Fibroblast of skin of right quadriceps (primary cell): Measurements from ENCODE around the gene TCF7L1.
"Not testable (repeated sequence)": the region's sequence is repeated elsewhere in the genome, so short reads cannot be mapped to it uniquely, and the experiment has no call there.

ENCODE experiments used
- DNase-seq: peaks from one replicate; pipeline ENCODE4 v3.0.0-alpha.2; 2013

The TCF7L1 gene

DNA sequence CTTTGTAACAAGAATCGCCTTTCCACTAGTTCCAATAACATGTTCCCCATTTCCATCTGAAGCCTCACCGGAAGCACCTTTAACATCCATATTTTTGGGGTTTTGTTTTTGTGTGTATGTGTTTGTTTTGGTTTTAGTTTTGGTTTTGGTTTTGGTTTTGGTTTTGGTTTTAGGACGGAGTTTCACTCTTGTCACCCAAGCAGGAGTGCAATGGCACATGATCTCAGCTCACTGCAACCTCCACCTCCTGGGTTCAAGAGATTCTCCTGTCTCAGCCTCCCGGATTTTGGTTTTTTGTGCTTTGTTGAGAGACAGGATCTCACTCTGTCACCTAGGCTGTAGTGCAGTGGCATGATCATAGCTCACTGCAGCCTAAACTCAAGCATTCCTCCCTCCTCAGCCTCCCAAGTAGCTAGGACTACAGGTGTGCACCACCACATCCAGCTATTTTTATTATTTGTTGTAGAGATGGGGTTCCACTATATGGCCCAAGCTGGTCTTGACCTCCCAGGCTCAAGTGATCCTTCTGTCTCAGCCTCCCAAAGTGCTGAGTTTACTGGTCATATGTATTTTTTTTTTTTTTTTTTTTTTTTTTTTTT is 158.3 kb downstream of the TCF7L1 start:
- DNase-seq, result no peak

- no peak for DNase-seq
Observed at GRCh38 chr2:85302121-85302520, 168.9 kb downstream of the TCF7L1 start.

DNA sequence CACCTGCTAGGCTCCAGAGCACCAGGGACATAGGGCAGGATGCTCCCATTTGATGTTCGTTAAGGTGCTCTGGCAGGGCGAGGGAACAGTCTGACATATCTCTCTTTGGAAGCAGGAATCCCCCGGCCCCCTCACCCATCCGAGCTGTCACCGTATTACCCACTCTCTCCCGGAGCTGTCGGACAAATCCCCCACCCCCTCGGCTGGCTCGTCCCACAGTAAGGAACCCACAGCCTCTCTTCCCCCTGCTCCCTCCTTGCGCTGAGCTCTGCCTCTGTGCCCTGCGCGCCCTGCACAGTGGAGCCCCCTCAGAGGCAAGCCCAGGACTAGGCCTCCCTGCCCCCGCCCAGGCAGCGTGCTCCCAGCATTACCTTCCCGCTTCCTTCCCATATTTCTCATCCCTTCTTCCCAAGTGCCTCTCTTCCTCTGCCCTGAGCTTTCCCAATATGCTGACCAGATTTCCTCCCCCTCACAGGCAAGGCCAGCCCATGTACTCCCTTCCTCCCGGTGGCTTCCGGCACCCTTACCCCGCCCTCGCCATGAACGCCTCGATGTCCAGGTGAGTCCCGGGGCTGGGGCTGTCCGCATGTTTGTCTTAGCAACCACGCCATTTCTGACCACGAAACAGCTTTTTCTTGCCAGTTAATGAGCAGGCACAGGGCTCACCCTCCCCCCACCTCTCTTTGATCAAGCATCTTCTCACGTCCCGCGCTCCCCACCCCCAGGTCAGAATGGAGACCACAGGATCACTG is 170.8 kb downstream of the TCF7L1 start:
- DNase-seq, result no peak

DNA sequence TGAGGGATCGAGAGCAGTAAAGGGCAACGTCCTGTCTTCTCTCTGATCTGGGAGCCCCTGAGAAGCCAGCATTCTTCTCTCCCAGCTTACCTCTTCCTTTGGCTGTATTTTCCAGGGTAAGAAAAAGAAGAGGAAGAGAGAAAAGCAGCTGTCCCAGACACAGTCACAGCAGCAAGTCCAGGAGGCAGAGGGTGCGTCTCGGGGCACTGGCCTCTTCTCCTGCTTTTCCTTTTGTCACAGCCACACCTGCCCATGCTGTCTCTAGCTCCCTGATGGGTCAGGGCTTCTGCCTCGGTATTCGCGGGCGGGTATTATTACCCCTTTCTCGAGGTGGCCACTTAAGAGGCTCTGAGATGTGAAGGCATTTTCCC is 174.3 kb downstream of the TCF7L1 start:
- no peak for DNase-seq

GRCh38 chr2:85308201-85308600 is 175.0 kb downstream of the TCF7L1 start:
- no peak for DNase-seq

- DNase-seq, result no peak
Observed at GRCh38 chr2:85308896-85309555, 175.8 kb downstream of the TCF7L1 start.

DNA sequence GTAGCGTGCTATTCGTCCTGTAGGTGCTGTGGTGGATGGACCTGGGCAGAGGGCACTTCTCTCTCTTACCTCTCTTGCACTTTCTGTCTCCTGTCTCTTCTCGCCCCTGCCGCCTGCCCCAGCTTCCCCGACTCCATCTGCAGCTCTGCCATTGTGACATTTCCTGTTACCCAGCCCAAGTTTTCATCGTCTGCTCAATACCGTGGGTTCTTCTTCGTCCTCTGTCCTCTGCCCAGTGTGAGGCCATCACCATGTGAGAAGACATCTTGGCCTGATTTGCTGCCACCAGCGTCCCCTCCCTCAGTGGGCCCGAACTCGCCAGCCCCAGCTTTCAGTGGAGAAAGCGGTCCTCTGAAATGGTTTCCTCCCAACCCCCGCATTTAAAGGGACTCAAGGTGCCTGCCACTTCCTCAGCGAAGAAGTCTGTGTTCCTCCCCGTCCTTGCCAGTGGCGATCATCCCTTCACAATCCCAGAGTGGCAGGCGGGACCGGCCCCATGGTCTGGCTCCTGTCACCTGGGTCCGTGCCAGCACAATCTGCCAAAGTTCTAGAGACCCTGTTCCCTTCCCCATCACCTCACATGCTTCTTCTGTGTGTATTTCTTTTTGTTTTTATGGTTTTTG is 176.6 kb downstream of the TCF7L1 start:
- DNase-seq, result no peak

DNA sequence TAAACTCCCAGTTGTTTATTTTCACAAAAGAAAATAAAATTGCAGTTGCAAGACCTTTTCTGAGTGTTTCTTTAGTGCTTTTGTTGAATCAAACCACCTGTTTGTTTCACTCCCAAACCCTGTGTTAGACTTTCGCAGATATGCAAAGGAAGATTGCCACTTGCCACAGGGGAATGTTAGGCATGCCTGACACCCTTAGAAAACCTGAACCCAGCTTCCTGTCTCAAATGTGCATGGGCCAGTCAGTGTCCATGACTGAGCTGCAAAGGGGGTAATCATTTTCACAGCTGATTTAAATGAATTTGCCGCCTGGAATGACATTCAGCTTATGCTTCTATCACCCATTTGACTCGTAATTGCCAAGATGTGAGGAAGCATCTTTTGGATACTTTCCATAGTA is 177.1 kb downstream of the TCF7L1 start:
- no peak for DNase-seq

DNA sequence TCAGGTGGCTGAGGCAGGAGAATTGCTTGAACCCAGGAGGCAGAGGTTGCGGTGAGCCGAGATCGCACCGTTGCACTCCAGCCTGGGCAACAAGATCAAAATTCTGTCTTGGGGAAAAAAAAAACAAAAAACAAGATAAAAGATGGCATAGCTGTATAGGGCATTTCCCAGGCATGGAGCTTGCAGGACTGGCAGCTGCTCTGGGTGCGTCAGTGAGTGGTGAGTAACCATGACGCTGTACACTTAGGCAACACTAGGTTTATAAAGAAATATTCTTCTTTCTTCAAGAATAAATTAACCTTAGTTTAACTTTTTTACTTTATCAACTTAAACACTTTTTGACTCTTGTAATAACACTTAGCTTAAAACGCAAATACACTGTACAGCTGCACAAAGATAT is 179.2 kb downstream of the TCF7L1 start:
- DNase-seq, result peak; percentile 28

DNA sequence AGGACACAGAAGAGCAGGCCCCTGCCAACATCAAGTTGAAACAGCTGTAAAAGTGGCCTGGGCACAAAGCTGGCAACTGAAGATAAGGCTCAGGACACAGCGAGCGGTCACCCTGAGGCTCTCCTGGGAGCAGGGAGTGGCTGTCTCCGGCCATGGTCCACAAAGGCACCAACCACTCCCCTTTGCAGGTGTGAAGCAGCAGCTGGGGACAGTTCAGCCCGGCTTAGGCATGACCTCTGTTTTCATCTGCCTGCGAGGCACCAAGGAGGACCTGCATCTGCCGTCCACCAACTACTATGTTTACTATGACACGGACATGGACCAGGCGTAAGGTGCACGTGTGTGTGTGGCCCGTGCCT is 181.7 kb downstream of the TCF7L1 start:
- DNase-seq, result no peak

DNA sequence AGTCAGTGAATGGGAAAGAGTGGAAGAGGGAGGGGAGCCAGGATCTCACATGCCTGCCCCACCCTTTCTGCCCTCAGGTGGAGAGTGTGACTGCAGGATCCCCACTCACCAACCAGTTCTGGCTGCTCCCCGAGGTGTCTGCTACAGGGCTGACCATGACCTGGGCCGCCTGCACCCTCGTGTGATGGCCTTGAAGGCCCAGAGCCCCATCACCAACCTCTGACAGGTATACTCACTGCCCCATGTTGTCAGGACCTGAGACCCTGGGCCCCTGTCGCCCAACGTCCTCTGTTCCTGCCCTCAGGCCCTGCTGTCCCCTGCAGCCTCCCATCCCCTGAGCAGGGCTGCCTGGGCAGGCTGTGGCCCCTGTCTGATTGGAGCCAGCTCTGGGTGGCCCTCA is 182.7 kb downstream of the TCF7L1 start:
- DNase-seq, result not testable (repeated sequence)

GRCh38 chr2:85318222-85319074 is 185.3 kb downstream of the TCF7L1 start:
- DNase-seq, result peak; percentile 86

DNA sequence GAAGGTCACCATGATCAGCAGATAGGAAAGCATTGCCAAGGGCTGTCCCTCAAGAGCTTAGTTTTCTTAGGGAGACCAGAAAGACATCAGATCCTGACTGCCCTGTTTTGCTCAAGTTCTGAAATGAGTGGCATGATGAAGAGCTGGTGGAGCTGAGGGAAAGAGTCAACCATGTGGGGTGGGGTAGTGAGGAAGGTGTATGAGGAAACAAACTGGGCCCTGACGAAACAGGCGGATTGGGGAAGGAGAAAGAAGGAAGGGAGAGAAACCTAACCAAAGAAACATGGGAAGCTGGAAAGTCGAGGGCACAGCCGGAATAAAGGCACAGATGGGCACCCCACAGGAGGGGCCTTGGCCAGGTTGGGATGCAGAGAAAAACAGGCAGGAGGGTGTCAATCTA is 186.6 kb downstream of the TCF7L1 start:
- no peak for DNase-seq

- no peak for DNase-seq
Observed at GRCh38 chr2:85323351-85323987, 190.3 kb downstream of the TCF7L1 start.

DNA sequence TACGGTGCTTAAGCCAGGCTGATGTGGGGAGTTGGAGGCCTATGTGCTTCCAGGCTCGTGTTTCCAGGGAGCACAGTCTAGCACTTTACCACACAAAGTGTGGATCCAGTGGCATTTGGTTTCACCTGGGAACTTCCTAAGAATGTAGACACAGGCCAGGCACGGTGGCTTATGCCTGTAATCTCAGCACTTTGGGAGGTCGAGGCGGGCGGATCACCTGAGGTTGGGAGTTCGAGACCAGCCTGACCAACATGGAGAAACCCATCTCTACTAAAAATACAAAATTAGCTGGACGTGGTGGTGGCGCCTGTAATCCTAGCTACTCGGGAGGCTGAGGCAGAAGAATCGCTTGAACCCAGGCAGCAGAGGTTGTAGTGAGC is 190.8 kb downstream of the TCF7L1 start:
- not testable (repeated sequence) for DNase-seq

GRCh38 chr2:85324639-85325465 is 191.7 kb downstream of the TCF7L1 start:
- DNase-seq, result peak; percentile 9

DNA sequence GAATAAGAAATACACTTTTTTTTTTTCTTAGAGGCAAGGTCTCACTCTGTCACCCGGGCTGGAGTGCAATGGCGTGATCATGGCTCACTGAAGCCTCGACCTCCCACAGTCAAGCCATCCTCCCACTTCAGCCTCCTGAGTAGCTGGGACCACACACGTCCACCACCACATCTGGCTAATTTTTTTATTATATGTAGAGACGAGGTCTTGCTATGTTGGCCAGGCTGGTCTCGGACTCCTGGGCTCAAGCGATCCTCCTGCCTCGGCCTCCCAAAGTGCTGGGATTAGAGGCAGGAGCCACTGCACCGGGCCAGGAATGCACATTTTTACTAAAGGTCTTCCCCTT is 192.2 kb downstream of the TCF7L1 start:
- DNase-seq, result no peak

- DNase-seq, result peak; percentile 12
Observed at GRCh38 chr2:85326406-85327159, 193.4 kb downstream of the TCF7L1 start.

DNA sequence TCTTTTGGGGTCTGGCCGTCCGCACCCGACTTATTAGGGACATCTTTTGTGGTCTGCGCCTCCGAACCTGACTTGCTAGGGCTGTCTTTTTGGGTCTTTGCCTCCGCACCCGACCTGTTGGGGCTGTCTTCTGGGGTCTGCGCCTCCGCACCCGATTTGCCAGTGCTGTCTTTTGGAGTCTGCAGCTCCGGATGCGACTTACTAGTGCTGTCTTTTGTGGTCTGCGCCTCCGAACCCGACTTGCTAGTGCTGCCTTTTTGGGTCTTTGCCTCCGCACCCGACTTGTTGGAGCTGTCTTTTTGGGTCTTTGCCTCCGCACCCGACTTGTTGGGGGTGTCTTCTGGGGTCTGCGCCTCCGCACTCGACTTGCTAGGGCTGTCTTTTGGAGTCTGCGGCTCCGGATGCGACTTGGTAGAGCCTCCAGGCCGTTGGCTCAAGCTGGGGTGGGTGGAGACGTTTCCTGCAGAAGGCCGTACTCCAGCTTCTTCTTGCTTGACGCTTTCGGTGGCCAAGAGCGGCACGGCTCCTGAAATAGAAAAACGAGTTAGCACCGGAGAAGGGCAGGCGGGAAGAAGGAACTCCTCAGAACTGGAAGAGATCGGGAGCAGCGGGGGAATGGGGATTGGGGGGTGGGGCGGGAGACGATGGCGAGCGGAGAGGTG is 194.1 kb downstream of the TCF7L1 start:
- peak; percentile 23 for DNase-seq
